ENCODE results near the gene HRH2.
"Not testable (repeated sequence)": the region's sequence is repeated elsewhere in the genome, so short reads cannot be mapped to it uniquely, and the experiment has no call there.

The HRH2 gene

GRCh38 chr5:175717837-175718236 is 60.0 kb downstream of the HRH2 start:
- DNase-seq = no peak

- peak; percentile 6 for DNase-seq
Measured at GRCh38 chr5:175718401-175719108, 60.7 kb downstream of the HRH2 start.

DNA sequence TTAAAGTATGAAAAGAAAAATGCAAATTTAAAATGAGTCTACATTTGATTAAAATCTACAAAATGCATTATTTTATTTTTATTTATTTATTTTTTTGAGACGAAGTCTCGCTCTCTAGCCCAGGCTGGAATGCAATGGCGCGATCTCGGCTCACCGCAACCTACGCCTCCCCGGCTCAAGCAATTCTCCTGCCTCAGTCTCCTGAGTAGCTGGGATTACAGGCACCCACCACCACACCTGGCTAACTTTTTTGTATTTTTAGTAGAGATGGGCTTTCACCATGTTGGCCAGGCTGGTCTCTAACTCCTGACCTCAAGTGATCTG is 61.2 kb downstream of the HRH2 start:
- DNase-seq = not testable (repeated sequence)

DNA sequence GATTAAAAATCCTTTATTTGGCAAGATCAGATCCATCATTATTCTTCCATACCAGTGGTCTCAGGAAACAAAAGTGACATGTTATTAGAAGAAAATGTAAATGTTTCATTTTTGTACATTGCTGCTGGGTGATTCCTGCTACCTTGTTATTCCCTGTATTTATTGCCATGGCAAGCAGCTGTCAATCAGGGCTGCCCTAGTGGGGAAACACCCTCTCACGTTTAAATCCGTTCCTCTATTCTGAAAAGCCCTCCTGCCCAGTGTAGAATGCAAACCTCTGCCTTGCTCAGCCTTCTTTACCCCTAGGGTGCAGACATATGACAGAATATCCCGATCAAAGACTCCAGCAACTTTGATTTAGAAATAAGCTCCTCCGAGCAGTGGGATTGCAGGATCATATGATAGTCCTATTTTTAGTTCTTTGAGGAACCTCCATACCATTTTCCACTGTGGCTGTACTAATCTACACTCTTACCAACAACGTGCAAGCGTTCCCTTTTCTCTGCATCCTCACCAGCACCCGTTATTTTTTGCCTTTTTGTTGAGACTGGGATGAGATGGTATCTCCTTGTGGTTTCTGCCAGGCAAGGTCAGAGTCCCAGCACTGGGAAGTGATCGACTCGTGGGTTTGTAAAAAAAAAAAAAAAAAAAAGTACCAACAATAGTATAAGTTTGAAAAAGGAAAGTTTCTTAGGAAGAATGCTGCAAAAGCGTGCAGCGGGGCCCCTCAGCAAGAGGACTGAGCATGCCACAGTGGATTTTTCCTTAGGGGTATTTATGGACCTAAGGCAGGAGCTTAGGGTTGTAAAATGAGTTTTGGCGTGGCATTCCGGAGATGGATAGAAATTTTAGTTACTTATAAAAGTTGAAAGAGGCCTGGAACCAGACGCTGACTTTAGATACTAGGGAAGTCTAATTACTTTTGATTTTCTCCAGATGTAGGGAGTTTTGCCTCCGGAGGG is 66.7 kb downstream of the HRH2 start:
- no peak for DNase-seq

DNA sequence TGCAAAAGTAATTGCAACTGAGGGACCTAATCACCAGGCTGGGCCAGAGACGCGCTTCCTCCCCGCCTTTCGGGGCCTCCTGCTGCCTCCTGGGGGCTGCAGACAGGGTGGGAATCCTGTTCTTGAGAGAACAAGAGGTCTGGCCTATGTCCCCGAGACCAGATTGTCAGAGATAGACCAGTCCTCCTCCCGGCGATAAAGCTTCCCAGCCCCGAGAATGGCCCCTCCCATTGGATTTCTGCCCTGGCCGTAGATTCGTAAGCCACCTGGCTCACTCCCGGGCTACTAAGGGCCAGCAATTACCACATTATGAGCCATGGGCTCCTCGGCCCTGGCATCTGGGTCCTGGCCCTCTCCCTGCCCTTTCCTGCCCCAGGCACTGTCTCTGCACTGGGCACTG is 70.4 kb downstream of the HRH2 start:
- DNase-seq = no peak

DNA sequence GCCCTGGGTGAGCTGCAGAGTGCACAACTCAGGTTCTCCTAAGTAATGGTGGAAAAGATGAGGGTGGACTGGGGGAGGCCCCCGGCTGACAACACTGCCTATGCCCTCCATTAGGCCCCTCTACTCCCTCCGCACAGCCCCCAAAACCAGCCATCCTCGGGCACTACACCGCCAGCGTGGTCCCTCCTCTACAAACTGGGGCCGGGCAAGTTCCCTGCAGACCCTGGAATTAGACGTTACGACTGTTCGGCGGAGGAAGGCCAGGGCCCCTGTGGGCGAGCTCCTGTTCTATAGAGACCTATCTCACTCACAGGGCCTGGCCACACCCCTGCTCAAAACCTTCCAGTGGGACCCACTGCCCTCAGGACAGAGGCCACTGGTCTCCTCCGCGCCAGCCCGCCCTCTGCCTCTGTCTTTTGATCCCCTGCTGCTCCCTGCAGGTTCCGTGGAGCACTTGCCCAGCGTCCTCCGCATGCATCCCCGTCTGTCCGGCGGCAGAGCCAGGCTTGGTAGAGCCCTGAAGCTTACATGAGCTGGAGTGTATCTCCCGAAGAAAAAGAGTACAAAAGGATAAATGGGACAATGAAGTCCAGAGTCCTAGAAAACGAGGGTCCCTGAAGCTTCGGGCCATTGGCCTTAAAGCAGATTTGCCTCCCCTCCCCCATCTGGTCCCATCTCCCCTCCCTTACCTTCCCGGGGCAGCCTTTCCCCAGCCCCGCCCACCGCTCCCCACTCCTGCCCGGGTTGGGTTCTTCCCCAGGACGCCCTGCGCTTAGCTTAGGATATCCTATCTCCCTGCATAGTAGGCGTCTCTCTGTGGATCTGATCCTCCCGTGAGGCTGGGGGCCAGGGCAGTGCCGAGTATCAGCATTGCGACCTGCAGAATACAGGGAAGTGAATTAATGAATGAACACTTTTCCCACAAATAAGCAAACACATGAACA is 71.3 kb downstream of the HRH2 start:
- DNase-seq = peak; percentile 8

- DNase-seq = peak; percentile 83
Measured at GRCh38 chr5:175729829-175730277, 72.0 kb downstream of the HRH2 start.

- DNase-seq = no peak
Measured at GRCh38 chr5:175731172-175731571, 73.3 kb downstream of the HRH2 start.

DNA sequence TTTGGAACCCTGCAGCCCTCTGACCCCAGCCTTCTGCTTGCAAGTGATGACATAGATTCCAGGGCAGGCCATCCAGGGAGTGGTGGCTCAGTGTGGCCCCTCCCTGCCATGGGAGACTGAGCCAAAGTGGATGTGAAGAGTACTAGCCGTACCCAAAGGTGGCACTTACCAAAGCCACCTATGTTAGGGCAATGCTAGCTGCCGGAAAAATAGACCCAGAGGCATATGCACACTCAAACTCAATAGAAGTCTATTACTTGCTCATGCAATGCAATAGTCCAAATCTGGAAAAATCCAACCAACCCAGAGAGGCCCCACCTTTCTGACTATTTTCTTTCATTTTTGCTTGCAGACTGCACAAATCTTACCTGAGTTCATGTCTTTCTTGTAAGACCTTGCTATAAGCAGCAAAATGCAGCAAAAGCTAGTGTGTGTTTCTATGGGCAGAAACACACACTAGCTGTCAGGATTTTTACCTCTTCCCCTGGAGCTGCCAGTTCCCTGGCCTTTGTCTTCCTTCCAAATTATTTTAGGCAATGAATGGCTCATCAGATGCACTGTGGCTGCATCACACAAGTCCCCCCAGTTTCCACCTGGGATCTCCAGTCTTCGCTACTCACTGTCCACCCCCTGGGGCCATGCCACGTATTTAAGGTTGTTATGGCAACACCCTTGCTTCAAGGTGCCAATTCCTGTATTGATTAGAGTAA is 74.0 kb downstream of the HRH2 start:
- DNase-seq = no peak

DNA sequence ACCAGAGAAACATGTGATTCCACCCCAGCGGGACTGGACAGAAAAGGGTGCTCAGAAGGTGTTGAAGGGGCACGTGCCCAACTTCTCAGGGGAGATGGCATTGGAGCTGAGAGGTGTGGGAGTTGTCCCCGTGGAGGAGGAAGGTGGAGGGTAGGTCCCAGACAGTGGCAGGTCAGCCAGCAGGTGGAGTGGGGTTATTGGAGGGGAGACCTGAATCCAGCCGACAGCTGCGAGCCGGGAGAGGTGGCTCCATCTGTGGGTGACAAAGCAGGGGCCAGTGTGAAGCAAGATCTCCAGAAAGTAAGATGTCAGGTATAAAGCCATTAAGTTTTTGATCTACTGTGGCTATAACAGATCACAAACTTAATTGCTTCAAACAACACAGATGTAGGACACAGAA is 75.1 kb downstream of the HRH2 start:
- no peak for DNase-seq

GRCh38 chr5:175734016-175734415 is 76.1 kb downstream of the HRH2 start:
- no peak for DNase-seq

DNA sequence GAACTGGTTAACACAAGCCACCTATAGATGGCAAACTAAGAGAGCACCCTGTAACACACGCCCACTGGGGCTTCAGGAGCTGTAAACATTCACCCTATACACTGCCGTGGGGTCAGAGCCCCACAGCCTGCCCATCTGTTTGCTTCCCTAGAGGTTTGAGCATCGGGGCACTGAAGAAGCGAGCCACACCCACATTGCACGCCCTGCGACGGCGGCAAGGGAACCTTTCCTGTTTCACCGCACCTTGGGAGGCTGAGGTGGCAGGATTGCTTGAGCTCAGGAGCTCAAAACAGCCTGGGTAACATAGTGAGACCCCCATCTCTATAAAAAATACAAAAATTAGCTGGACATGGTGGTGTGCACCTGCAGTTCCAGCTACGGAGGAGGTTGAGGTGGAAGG is 76.6 kb downstream of the HRH2 start:
- no peak for DNase-seq

- DNase-seq = no peak
Measured at GRCh38 chr5:175735701-175736100, 77.8 kb downstream of the HRH2 start.

DNA sequence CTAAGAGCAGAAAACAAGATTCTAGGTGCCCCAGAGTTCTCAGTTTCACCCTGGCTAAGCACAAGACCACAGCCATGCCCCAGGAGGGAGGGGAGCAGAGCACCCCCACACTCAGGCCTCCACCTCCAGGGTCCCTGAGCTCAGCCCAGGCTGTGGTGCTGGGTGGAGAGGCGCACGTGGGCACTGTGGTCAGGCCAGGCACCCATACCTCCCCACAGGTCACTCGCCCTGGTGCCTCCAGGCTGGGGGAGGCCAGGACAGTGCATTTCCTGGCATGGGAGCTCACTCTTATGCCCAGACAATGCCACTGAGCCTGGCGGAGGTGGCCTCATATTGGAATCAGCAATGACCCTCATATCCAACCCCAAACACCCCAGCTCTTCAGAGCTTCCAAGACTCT is 78.8 kb downstream of the HRH2 start:
- no peak for DNase-seq

- DNase-seq = no peak
Measured at GRCh38 chr5:175737481-175737880, 79.6 kb downstream of the HRH2 start.

- DNase-seq = no peak
Measured at GRCh38 chr5:175738126-175738525, 80.3 kb downstream of the HRH2 start.

DNA sequence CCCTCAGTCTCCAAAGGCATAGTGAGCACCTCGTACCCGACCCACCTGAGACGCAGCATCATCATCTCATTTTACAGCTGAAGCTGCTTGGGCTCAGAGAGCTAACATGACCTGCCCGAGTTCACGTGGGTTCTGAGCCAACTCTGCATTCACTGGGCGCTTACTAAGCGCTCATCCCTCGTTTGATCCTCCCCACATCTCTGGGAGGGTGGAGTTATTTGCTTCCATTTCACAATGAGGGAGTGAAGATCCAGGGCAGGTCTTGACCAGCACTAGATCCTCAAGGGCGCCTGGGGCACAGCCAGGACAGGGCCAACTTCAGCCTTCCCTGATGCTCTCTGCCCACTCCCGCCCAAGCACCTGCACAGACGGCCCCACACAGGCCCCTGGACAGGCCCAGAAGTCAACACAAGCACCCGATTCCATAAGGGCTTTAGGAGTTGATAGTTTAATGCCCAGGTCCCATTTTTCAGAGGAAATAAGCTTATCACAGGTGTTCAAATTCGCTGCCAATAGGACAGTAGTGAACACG is 80.8 kb downstream of the HRH2 start:
- DNase-seq = no peak

DNA sequence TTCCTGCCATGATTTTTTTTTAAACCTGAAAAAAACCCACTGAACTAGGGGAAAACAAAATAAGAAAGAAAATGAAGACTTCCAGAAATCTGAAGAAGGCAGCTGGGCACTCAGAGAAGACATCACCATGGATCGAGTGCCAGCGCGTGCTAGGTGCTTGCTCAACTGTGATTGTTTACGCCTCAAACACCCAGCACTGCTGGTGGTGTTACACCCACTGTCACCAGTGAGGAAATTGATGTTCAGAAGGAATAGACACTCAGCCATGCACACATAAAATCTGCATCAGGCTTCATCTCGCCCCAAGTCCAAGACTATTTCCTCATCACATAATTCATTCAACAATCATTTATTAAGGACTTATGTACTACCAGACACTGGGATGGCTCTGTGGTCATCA is 82.1 kb downstream of the HRH2 start:
- no peak for DNase-seq

DNA sequence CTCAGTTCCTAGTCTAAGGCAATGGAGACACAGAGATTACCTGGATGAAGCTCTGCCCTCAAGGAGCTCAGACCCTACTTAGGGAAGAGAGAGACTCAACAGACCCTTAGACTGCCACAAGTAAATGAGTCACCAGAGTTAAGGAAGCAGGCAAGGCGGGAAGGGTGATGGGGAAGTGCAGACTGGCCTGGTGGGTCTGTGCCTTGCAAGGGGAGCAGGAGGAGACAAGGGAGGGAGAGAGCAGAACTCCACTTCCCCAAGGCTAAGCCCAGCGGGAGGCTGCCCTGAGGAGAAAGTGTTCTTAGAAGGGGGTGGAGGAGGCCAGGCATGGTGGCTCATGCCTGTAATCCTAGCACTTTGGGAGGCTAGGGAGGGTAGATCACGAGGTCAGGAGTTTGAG is 83.7 kb downstream of the HRH2 start:
- DNase-seq = no peak

GRCh38 chr5:175742290-175742994 is 84.6 kb downstream of the HRH2 start:
- DNase-seq = no peak

- no peak for DNase-seq
Measured at GRCh38 chr5:175743676-175744210, 85.9 kb downstream of the HRH2 start.
